Measurements from ENCODE around the gene DCAF11. TPM values are rescaled to one million over a fixed set of nuclear protein-coding genes. Genes with fewer than 3 reads are reported as not detected.
A peak's percentile ranks its signal among the peaks of the same experiment; 100 is the strongest.

Gene DCAF11
- total RNA-seq, 1 donor from 2014 or later: 54.1 TPM

DNA sequence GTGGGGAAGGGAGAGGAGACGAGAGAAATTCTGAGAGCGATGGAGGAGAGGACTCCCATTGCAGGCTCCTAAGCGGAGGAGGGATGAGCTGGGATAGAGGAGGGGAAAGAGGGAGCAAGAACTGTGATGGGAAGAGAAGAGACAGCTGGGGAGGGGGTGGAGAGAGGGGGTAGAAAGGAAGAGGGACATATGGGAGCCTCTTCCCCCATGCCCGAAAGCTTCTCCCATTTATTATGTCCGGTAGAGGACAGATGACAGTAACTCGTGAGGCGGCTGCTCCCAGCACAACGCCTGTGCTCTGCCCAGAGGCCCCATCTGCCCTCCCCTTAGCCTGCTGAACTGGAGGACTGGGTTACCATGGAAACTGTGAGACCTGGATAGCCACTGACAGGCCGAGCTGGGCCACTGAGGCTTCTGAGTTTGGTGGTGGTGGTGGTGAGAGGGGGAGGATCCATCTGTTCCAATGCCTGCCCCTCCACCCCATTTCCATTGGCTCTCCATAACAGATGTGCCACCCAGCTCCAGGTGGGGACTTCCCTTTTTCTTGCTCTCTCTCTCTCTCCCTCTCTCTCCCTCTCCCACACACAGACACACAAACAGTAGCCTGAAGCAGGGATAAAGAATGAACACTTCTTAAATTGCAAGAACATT is 35.0 kb upstream of the DCAF11 start:
- Mint-ChIP-seq H3K9me3 (ENCODE audit: unreplicated experiment) (peaks cover 29% of the 10 kb centered on the region), H3K4me3 (ENCODE audit: unreplicated experiment) (peak overlapping the region; percentile 94), H3K4me1 (ENCODE audit: low read depth, unreplicated experiment) (peaks cover 52% of the 10 kb centered on the region), H3K27ac (ENCODE audit: unreplicated experiment) (peak overlapping the region; percentile 100), H3K27me3 (ENCODE audit: unreplicated experiment) (peaks cover 32% of the 10 kb centered on the region), H3K36me3 (ENCODE audit: unreplicated experiment) (no peaks in the 10 kb centered on the region)
- DNase-seq: peak; percentile 88
- TF ChIP-seq, protein P1, sequence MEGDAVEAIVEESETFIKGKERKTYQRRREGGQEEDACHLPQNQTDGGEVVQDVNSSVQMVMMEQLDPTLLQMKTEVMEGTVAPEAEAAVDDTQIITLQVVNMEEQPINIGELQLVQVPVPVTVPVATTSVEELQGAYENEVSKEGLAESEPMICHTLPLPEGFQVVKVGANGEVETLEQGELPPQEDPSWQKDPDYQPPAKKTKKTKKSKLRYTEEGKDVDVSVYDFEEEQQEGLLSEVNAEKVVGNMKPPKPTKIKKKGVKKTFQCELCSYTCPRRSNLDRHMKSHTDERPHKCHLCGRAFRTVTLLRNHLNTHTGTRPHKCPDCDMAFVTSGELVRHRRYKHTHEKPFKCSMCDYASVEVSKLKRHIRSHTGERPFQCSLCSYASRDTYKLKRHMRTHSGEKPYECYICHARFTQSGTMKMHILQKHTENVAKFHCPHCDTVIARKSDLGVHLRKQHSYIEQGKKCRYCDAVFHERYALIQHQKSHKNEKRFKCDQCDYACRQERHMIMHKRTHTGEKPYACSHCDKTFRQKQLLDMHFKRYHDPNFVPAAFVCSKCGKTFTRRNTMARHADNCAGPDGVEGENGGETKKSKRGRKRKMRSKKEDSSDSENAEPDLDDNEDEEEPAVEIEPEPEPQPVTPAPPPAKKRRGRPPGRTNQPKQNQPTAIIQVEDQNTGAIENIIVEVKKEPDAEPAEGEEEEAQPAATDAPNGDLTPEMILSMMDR (IDR thresholded peaks at IDR 0.05; ENCODE audit: partially characterized antibody, unreplicated experiment): no peak

DNA sequence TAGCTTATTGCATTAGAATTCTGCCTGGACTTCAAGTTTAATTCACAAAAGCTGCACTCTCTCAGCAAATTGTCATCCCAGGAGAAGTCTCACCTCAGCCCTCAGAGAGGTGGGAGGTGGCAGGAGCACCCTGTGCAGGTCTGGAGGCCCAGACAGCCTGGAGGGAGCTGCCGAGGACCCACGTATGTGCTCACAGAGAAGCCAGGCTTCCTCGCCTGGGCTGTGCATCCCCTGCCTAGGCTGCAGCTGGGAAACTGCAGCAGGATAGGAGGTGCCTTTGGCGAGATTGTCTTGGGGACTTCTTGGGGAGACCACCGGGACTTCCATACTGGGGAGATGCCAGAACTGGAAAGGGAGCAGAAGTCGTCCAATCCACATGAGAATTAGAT is 34.4 kb upstream of the DCAF11 start:
- Mint-ChIP-seq H3K27me3 (ENCODE audit: unreplicated experiment) (peaks cover 32% of the 10 kb centered on the region), H3K9me3 (ENCODE audit: unreplicated experiment) (peaks cover 34% of the 10 kb centered on the region)

DNA sequence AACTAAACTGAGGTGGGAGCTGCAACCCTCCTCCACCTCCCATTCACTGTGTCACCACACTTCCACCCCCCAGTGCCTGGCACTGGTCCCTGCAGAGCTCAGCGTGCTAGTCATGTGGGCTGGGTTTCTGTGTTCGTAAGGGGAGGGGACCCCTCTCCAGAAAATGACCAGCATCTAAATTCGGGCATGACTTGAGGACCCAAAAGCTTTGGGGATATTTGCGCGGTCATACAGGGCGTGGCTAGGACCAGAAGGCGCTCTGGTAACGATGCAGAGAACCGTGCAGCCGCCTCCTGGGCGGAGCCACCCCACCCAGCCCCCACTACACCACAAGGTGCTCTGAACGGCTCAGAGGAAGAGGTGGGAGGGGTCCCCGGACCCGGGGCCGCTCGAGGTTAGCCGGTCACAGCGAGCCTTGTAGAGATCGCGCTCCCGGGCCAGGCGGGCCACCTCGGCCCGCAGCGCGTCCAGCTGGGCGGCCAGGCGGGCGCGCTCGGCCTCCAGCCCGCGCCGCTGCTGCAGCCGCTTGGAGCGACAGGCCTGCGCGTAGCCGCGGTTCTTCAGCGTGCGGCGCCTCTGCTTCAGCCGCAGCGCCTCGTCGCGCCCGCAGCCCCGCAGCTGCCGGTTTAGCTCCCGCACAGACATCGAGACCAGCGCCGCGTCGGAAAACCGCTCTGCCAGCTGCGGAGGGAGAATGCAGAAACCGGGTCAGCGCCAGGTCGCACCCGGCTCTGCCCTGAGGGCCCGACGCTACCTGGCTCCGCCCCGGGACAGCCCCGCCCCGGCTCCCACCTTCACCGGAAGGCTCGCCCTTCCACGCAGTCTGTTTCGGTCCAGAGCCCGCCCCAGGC is 33.5 kb upstream of the DCAF11 start:
- peak overlapping the region; percentile 94 for H3K4me3 Mint-ChIP-seq (ENCODE audit: unreplicated experiment)
- peak overlapping the region; percentile 100 for H3K27ac Mint-ChIP-seq (ENCODE audit: unreplicated experiment)
- H3K9me3 Mint-ChIP-seq (ENCODE audit: unreplicated experiment): peaks cover 34% of the 10 kb centered on the region
- peaks cover 29% of the 10 kb centered on the region for H3K27me3 Mint-ChIP-seq (ENCODE audit: unreplicated experiment)
- peaks cover 59% of the 10 kb centered on the region for H3K4me1 Mint-ChIP-seq (ENCODE audit: low read depth, unreplicated experiment)
- TF ChIP-seq, protein P1 (IDR thresholded peaks at IDR 0.05; ENCODE audit: partially characterized antibody, unreplicated experiment): no peak
- peak; percentile 87 for DNase-seq
- H3K36me3 Mint-ChIP-seq (ENCODE audit: unreplicated experiment): peaks cover 4% of the 10 kb centered on the region

More for the DNA sequence above, 34.4 kb upstream of the DCAF11 start:
- peak; percentile 50 for DNase-seq
- H3K4me1 Mint-ChIP-seq (ENCODE audit: low read depth, unreplicated experiment): peaks cover 55% of the 10 kb centered on the region
- peaks cover 4% of the 10 kb centered on the region for H3K36me3 Mint-ChIP-seq (ENCODE audit: unreplicated experiment)
- H3K27ac Mint-ChIP-seq (ENCODE audit: unreplicated experiment): peak overlapping the region; percentile 100
- peak overlapping the region; percentile 94 for H3K4me3 Mint-ChIP-seq (ENCODE audit: unreplicated experiment)
- TF ChIP-seq, protein P1 (IDR thresholded peaks at IDR 0.05; ENCODE audit: partially characterized antibody, unreplicated experiment): no peak

DNA sequence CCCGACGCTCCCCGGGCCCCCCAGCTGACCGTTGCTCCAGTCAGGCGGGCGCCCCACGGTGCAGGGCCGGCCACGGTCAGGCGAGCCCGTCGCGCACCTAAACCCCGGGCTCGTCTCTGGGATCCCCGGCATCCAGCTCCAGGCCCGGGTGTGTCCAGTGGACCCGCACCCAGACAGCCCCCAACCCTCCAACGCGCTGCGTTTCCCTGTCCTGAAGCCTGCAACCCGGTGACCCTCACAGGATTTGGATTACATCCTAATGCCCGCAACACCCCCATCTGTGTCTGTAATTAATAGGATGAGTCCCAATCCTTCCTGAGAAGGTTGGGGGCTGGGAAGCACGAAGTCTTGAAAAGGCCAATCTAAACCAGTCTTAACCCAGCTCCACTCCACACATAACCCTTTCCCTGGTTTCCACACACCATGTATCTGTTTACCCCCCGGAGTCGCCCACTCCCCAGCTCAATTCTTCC is 32.8 kb upstream of the DCAF11 start:
- H3K4me3 Mint-ChIP-seq (ENCODE audit: unreplicated experiment): peak overlapping the region; percentile 82
- peaks cover 59% of the 10 kb centered on the region for H3K4me1 Mint-ChIP-seq (ENCODE audit: low read depth, unreplicated experiment)
- peak overlapping the region; percentile 99 for H3K27ac Mint-ChIP-seq (ENCODE audit: unreplicated experiment)
- TF ChIP-seq, protein P1 (IDR thresholded peaks at IDR 0.05; ENCODE audit: partially characterized antibody, unreplicated experiment): no peak
- DNase-seq: peak; percentile 31
- H3K27me3 Mint-ChIP-seq (ENCODE audit: unreplicated experiment): peaks cover 29% of the 10 kb centered on the region
- peaks cover 4% of the 10 kb centered on the region for H3K36me3 Mint-ChIP-seq (ENCODE audit: unreplicated experiment)
- H3K9me3 Mint-ChIP-seq (ENCODE audit: unreplicated experiment): peaks cover 34% of the 10 kb centered on the region
